HG03060 (cell line): ENCODE measurements around the gene ZSCAN10.
"Not testable (repeated sequence)": the region's sequence is repeated elsewhere in the genome, so short reads cannot be mapped to it uniquely, and the experiment has no call there.

Source experiments
- ATAC-seq: cut with Tn5 transposase; IDR thresholded peaks from one replicate; pipeline ENCODE4 v1.9.1; 2021; ENCODE audit warnings: low read depth, moderate number of reproducible peaks; ENCODE audit not compliant: unreplicated experiment

The ZSCAN10 gene

GRCh38 chr16:3086596-3087242, 12.4 kb downstream of the ZSCAN10 start:
- no peak for ATAC-seq

GRCh38 chr16:3085868-3086595, 13.1 kb downstream of the ZSCAN10 start:
- ATAC-seq: no peak

- ATAC-seq: no peak
Measured at GRCh38 chr16:3084969-3085670, 14.0 kb downstream of the ZSCAN10 start.

GRCh38 chr16:3084491-3084890, 14.6 kb downstream of the ZSCAN10 start:
- ATAC-seq: no peak

- not testable (repeated sequence) for ATAC-seq
Measured at GRCh38 chr16:3083408-3083807, 15.7 kb downstream of the ZSCAN10 start.

- ATAC-seq: not testable (repeated sequence)
Measured at GRCh38 chr16:3081957-3082356, 17.1 kb downstream of the ZSCAN10 start.

GRCh38 chr16:3080024-3080423, 19.1 kb downstream of the ZSCAN10 start:
- no peak for ATAC-seq

- ATAC-seq: no peak
Measured at GRCh38 chr16:3076577-3076976, 22.5 kb downstream of the ZSCAN10 start.

GRCh38 chr16:3075946-3076345, 23.1 kb downstream of the ZSCAN10 start:
- ATAC-seq: not testable (repeated sequence)

- ATAC-seq: no peak
Measured at GRCh38 chr16:3075523-3075915, 23.6 kb downstream of the ZSCAN10 start.

GRCh38 chr16:3074860-3075522, 24.1 kb downstream of the ZSCAN10 start:
- ATAC-seq: no peak

- ATAC-seq: no peak
Measured at GRCh38 chr16:3073448-3073847, 25.6 kb downstream of the ZSCAN10 start.

GRCh38 chr16:3072576-3073263, 26.4 kb downstream of the ZSCAN10 start:
- not testable (repeated sequence) for ATAC-seq

GRCh38 chr16:3072148-3072547, 26.9 kb downstream of the ZSCAN10 start:
- not testable (repeated sequence) for ATAC-seq

GRCh38 chr16:3071655-3072054, 27.4 kb downstream of the ZSCAN10 start:
- ATAC-seq: no peak

- ATAC-seq: no peak
Measured at GRCh38 chr16:3070608-3071111, 28.4 kb downstream of the ZSCAN10 start.

GRCh38 chr16:3069146-3069545, 29.9 kb downstream of the ZSCAN10 start:
- not testable (repeated sequence) for ATAC-seq

- ATAC-seq: no peak
Measured at GRCh38 chr16:3068487-3068886, 30.6 kb downstream of the ZSCAN10 start.

GRCh38 chr16:3066440-3066748, 32.7 kb downstream of the ZSCAN10 start:
- no peak for ATAC-seq

- ATAC-seq: no peak
Measured at GRCh38 chr16:3065742-3066439, 33.2 kb downstream of the ZSCAN10 start.
